GM12872 (cell line): ENCODE measurements around the gene EPB41L2.

Experiments used
- TF ChIP-seq, protein P1 (sequence below): IDR thresholded peaks from 3 replicates; pipeline ENCODE4 v1.5.1; 2011; ENCODE audit warnings: low read depth, mild to moderate bottlenecking, low read length, moderate library complexity; ENCODE audit not compliant: insufficient read depth

The EPB41L2 gene

DNA sequence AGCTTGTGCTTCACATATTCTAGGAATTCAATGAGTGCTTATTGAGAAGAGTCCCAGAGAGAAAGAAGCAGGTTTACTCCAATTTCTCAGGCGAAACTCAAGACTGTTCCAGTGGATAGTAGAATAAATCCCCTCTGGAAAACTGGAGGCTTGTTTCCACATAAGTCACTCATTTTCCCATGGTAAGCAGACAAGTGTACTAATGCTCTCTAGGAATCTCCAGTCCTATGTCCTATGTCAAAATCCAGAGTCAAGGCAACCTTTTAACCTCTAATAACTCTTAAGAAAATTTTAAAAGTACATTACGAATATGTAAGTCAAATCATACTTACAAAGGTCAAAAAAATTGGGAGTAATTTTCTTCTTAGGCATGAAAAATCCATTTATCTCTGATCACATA, 200.7 kb downstream of the EPB41L2 start:
- TF ChIP-seq, protein P1, sequence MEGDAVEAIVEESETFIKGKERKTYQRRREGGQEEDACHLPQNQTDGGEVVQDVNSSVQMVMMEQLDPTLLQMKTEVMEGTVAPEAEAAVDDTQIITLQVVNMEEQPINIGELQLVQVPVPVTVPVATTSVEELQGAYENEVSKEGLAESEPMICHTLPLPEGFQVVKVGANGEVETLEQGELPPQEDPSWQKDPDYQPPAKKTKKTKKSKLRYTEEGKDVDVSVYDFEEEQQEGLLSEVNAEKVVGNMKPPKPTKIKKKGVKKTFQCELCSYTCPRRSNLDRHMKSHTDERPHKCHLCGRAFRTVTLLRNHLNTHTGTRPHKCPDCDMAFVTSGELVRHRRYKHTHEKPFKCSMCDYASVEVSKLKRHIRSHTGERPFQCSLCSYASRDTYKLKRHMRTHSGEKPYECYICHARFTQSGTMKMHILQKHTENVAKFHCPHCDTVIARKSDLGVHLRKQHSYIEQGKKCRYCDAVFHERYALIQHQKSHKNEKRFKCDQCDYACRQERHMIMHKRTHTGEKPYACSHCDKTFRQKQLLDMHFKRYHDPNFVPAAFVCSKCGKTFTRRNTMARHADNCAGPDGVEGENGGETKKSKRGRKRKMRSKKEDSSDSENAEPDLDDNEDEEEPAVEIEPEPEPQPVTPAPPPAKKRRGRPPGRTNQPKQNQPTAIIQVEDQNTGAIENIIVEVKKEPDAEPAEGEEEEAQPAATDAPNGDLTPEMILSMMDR = no peak

GRCh38 chr6:130859161-130859867, 203.7 kb downstream of the EPB41L2 start:
- TF ChIP-seq, protein P1 = no peak

DNA sequence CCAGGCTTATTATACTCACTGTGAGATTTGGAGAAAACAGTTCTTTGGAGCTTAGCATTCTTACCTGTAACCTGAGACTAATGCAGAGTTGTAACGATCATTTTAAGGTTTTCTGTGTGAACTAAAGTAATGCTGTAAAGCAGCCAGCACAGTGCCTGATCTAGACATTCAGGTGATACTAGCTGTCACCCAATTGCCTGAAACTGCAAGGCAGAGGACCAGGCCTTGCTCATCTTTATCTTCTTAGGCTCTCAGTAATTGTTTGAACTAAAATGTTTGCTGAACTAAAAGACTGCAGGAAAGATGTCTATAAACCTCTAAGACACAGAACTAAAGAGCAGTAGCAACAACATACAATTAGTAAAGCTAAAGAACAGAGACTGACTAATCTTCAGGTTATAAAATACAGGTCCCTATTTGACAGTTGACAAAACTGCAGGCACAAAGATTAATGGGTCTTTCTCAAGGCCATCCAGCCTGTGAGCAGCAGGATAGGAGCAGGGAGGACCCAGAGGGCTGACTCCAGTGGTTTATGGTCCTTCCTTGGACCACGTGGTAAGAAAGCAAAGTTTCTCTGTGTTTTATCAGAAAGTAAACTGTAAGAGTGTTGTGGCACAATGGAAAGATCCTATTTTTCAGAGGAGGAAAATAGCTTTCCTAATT, 204.4 kb downstream of the EPB41L2 start:
- TF ChIP-seq, protein P1 = no peak

DNA sequence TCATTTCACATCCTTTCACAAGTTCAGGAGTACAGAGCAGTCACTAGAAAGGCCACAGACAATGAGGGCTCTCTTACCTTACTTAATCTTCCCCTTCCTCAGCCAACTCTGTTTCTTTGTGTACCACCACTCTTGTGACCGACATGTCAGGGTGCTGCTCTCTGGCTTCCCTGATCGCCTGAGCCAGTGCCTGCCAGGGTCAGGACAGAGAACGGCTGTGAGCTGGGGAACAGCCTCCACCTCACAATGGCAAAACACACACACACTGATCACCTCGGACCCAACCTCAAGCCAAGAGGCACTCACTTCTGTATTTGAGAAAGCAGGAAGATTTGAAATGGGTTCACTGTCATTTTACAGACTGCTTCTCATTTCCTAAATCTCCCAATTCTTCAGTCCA, 205.0 kb downstream of the EPB41L2 start:
- TF ChIP-seq, protein P1 = no peak

GRCh38 chr6:130853555-130854183, 209.4 kb downstream of the EPB41L2 start:
- TF ChIP-seq, protein P1 = no peak

- TF ChIP-seq, protein P1 = no peak
These were observed 210.0 kb downstream of the EPB41L2 start for GRCh38 chr6:130852844-130853554.

- TF ChIP-seq, protein P1 = no peak
These were observed 212.0 kb downstream of the EPB41L2 start for GRCh38 chr6:130851026-130851425.
